Ishikawa (cell line): Measurements from ENCODE around the gene NLK.

Experiments used
- CEBPB ChIP-seq: IDR thresholded peaks from 2 replicates; pipeline ENCODE4 v1.6.1; 2012
- CREB1 ChIP-seq: IDR thresholded peaks from 2 replicates; pipeline ENCODE4 v1.6.1; 2012; ENCODE audit warnings: low read depth
- EGR1 ChIP-seq: IDR thresholded peaks from 2 replicates; pipeline ENCODE4 v1.6.1; 2012
- EP300 ChIP-seq: IDR thresholded peaks from 2 replicates; pipeline ENCODE4 v1.6.1; 2012; ENCODE audit warnings: borderline replicate concordance
- FOXM1 ChIP-seq: IDR thresholded peaks from 2 replicates; pipeline ENCODE4 v1.6.1; 2012; ENCODE audit warnings: low read depth, borderline replicate concordance
- MAX ChIP-seq: IDR thresholded peaks from 2 replicates; pipeline ENCODE4 v1.6.1; 2012
- NFIC ChIP-seq: IDR thresholded peaks from 2 replicates; pipeline ENCODE4 v1.6.1; 2012
- RAD21 ChIP-seq: IDR thresholded peaks from 2 replicates; pipeline ENCODE4 v1.6.1; 2012; ENCODE audit warnings: low read depth
- REST ChIP-seq: IDR thresholded peaks from 2 replicates; pipeline ENCODE4 v1.6.1; 2012; ENCODE audit warnings: low read depth, mild to moderate bottlenecking
- TAF1 ChIP-seq: IDR thresholded peaks from 2 replicates; pipeline ENCODE4 v1.6.1; 2012; ENCODE audit warnings: low read depth, mild to moderate bottlenecking
- TCF12 ChIP-seq: IDR thresholded peaks from 2 replicates; pipeline ENCODE4 v1.6.1; 2012; ENCODE audit warnings: low read depth
- TEAD4 ChIP-seq: IDR thresholded peaks from 2 replicates; pipeline ENCODE4 v1.6.1; 2012
- USF1 ChIP-seq: IDR thresholded peaks from 2 replicates; pipeline ENCODE4 v1.6.1; 2012
- YY1 ChIP-seq: IDR thresholded peaks from 2 replicates; pipeline ENCODE4 v1.6.1; 2012; ENCODE audit warnings: low read depth

- TF ChIP-seq REST (no peak), TAF1 (no peak), TCF12 (no peak), TEAD4 (no peak), EP300 (no peak), CEBPB (no peak), YY1 (no peak), EGR1 (no peak), FOXM1 (no peak), NFIC (no peak), USF1 (no peak), MAX (no peak), RAD21 (no peak), CREB1 (no peak)
Measured at GRCh38 chr17:28056276-28056620, 13.8 kb downstream of the NLK start.
